ENCODE results near the gene ATG5.
"Not testable (repeated sequence)": the region's sequence is repeated elsewhere in the genome, so short reads cannot be mapped to it uniquely, and the experiment has no call there.

Gene ATG5

GRCh38 chr6:106272287-106272686 lies 53.3 kb downstream of the ATG5 start:
- TF ChIP-seq EZH2phosphoT487 (IDR thresholded peaks at IDR 0.05; ENCODE audit: borderline replicate concordance, low read length) = no peak
- no peak for TF ChIP-seq CTCF (IDR thresholded peaks at IDR 0.05; ENCODE audit: low read depth, low read length, poor library complexity, severe bottlenecking)
- no peak overlapping the region for H3K27ac ChIP-seq (ENCODE audit: low read depth, low read length)
- no peaks in the 10 kb centered on the region for H3K9me2 ChIP-seq (replicated peaks; ENCODE audit: control insufficient read depth, low read length)
- H3K4me1 ChIP-seq (ENCODE audit: control insufficient read depth, low read length) = peaks cover 13% of the 10 kb centered on the region
- peaks cover 53% of the 10 kb centered on the region for H3K79me2 ChIP-seq (ENCODE audit: control insufficient read depth, low read length)
- H3K4me3 ChIP-seq (ENCODE audit: low read length) = no peak overlapping the region
- peaks cover 3% of the 10 kb centered on the region; the same call in 1 of the 2 replicates for H3K9me3 ChIP-seq (ENCODE audit: control insufficient read depth, insufficient read depth, low read length)
- no peaks in the 10 kb centered on the region for H3K27me3 ChIP-seq (ENCODE audit: control insufficient read depth, low read length)
- H4K20me1 ChIP-seq (ENCODE audit: control insufficient read depth, insufficient read depth, low read depth, low read length) = no peaks in the 10 kb centered on the region
- H3F3A ChIP-seq (ENCODE audit: control insufficient read depth, insufficient read depth) = no peaks in the 10 kb centered on the region
- peaks cover 16% of the 10 kb centered on the region for H3K36me3 ChIP-seq (ENCODE audit: control insufficient read depth, low read length)
- no peak overlapping the region for H3K4me2 ChIP-seq (ENCODE audit: low read length)

GRCh38 chr6:106270414-106270813 lies 55.1 kb downstream of the ATG5 start:
- Histone ChIP-seq H4K20me1 (ENCODE audit: control insufficient read depth, insufficient read depth, low read depth, low read length) (no peaks in the 10 kb centered on the region), H3K27me3 (ENCODE audit: control insufficient read depth, low read length) (no peaks in the 10 kb centered on the region), H3F3A (ENCODE audit: control insufficient read depth, insufficient read depth) (no peaks in the 10 kb centered on the region), H3K79me2 (ENCODE audit: control insufficient read depth, low read length) (peaks cover 67% of the 10 kb centered on the region), H3K36me3 (ENCODE audit: control insufficient read depth, low read length) (peaks cover 16% of the 10 kb centered on the region), H3K4me3 (ENCODE audit: low read length) (no peak overlapping the region), H3K9me3 (ENCODE audit: control insufficient read depth, insufficient read depth, low read length) (peaks cover 6% of the 10 kb centered on the region; the same call in 1 of the 2 replicates), H3K27ac (ENCODE audit: low read depth, low read length) (no peak overlapping the region), H3K4me1 (ENCODE audit: control insufficient read depth, low read length) (peaks cover 13% of the 10 kb centered on the region), H3K4me2 (ENCODE audit: low read length) (no peak overlapping the region), H3K9me2 (replicated peaks; ENCODE audit: control insufficient read depth, low read length) (no peaks in the 10 kb centered on the region)
- TF ChIP-seq CTCF (IDR thresholded peaks at IDR 0.05; ENCODE audit: low read depth, low read length, poor library complexity, severe bottlenecking) = no peak
- TF ChIP-seq EZH2phosphoT487 (IDR thresholded peaks at IDR 0.05; ENCODE audit: borderline replicate concordance, low read length) = no peak

GRCh38 chr6:106269268-106269919 lies 56.2 kb downstream of the ATG5 start:
- not testable (repeated sequence) for H3K4me2 ChIP-seq (ENCODE audit: low read length); H3F3A ChIP-seq (ENCODE audit: control insufficient read depth, insufficient read depth); H3K9me2 ChIP-seq (replicated peaks; ENCODE audit: control insufficient read depth, low read length); H3K9me3 ChIP-seq (ENCODE audit: control insufficient read depth, insufficient read depth, low read length); H4K20me1 ChIP-seq (ENCODE audit: control insufficient read depth, insufficient read depth, low read depth, low read length); H3K27me3 ChIP-seq (ENCODE audit: control insufficient read depth, low read length); H3K4me3 ChIP-seq (ENCODE audit: low read length); H3K27ac ChIP-seq (ENCODE audit: low read depth, low read length)
- H3K36me3 ChIP-seq (ENCODE audit: control insufficient read depth, low read length) = peaks cover 16% of the 10 kb centered on the region
- H3K79me2 ChIP-seq (ENCODE audit: control insufficient read depth, low read length) = peaks cover 70% of the 10 kb centered on the region
- H3K4me1 ChIP-seq (ENCODE audit: control insufficient read depth, low read length) = peaks cover 13% of the 10 kb centered on the region

GRCh38 chr6:106268500-106268899 lies 57.1 kb downstream of the ATG5 start:
- not testable (repeated sequence) for H3K9me3 ChIP-seq (ENCODE audit: control insufficient read depth, insufficient read depth, low read length); H3K27me3 ChIP-seq (ENCODE audit: control insufficient read depth, low read length); H4K20me1 ChIP-seq (ENCODE audit: control insufficient read depth, insufficient read depth, low read depth, low read length); H3K9me2 ChIP-seq (replicated peaks; ENCODE audit: control insufficient read depth, low read length); H3K27ac ChIP-seq (ENCODE audit: low read depth, low read length); H3K4me3 ChIP-seq (ENCODE audit: low read length); H3K4me2 ChIP-seq (ENCODE audit: low read length); H3F3A ChIP-seq (ENCODE audit: control insufficient read depth, insufficient read depth); H3K4me1 ChIP-seq (ENCODE audit: control insufficient read depth, low read length)
- Histone ChIP-seq H3K79me2 (ENCODE audit: control insufficient read depth, low read length) (peaks cover 68% of the 10 kb centered on the region), H3K36me3 (ENCODE audit: control insufficient read depth, low read length) (peaks cover 16% of the 10 kb centered on the region)

DNA sequence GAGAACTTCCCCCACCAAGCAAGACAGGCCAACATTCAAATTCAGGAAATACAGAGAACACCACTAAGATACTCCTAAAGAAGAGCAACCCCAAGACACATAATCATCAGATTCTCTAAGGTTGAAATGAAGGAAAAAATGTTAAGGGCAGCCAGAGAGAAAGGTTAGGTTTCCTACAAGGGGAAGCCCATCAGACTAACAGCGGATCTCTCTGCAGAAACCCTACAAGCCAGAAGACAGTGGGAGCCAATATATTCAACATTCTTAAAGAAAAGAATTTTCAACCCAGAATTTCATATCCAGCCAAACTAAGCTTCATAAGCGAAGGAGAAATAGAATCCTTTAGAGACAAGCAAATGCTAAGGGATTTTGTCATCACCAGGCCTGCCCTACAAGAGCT lies 61.1 kb downstream of the ATG5 start:
- H3K9me3 ChIP-seq (ENCODE audit: control insufficient read depth, insufficient read depth, low read length) = not testable (repeated sequence)

DNA sequence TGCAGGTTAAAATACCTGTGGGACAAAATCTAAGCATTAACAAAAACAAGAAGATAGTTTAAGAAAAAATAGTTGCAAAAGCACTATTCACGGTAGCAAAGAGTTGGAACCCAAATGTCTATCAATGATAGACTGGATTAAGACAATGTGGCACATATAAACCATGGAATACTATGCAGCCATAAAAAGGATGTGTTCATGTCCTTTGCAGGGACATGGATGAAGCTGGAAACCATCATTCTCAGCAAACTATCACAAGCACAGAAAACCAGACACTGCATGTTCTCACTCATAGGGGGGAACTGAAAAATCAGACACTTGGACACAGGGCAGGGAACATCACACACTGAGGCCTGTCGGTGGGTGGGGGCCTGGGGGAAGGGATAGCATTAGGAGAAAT lies 65.8 kb downstream of the ATG5 start:
- not testable (repeated sequence) for H3K9me3 ChIP-seq (ENCODE audit: control insufficient read depth, insufficient read depth, low read length); H3K36me3 ChIP-seq (ENCODE audit: control insufficient read depth, low read length); H4K20me1 ChIP-seq (ENCODE audit: control insufficient read depth, insufficient read depth, low read depth, low read length); H3K4me2 ChIP-seq (ENCODE audit: low read length); H3K27ac ChIP-seq (ENCODE audit: low read depth, low read length); H3K79me2 ChIP-seq (ENCODE audit: control insufficient read depth, low read length); H3K9me2 ChIP-seq (replicated peaks; ENCODE audit: control insufficient read depth, low read length); H3K4me3 ChIP-seq (ENCODE audit: low read length); H3K4me1 ChIP-seq (ENCODE audit: control insufficient read depth, low read length); H3F3A ChIP-seq (ENCODE audit: control insufficient read depth, insufficient read depth); H3K27me3 ChIP-seq (ENCODE audit: control insufficient read depth, low read length)

More for the DNA sequence above, 61.1 kb downstream of the ATG5 start:
- not testable (repeated sequence) for H4K20me1 ChIP-seq (ENCODE audit: control insufficient read depth, insufficient read depth, low read depth, low read length); H3K27me3 ChIP-seq (ENCODE audit: control insufficient read depth, low read length); H3K4me3 ChIP-seq (ENCODE audit: low read length); H3K4me2 ChIP-seq (ENCODE audit: low read length); H3K36me3 ChIP-seq (ENCODE audit: control insufficient read depth, low read length); H3K9me2 ChIP-seq (replicated peaks; ENCODE audit: control insufficient read depth, low read length); H3F3A ChIP-seq (ENCODE audit: control insufficient read depth, insufficient read depth); H3K4me1 ChIP-seq (ENCODE audit: control insufficient read depth, low read length); H3K27ac ChIP-seq (ENCODE audit: low read depth, low read length)
- H3K79me2 ChIP-seq (ENCODE audit: control insufficient read depth, low read length) = peaks cover 39% of the 10 kb centered on the region

Measured in DOHH2 (cell line).